IMR-90 (cell line): ENCODE data around the gene MLKL. TPM values are rescaled to one million over a fixed set of nuclear protein-coding genes. Genes with fewer than 3 reads are reported as not detected.

Experiments used
- ATAC-seq: fragments of 200-7000 bp; cut with Tn5 transposase; 2 replicates; pipeline ENCODE4 v1.9.1; 2020; ENCODE audit warnings: low read depth, mild to moderate bottlenecking, moderate library complexity
- BruUV-seq: library from RNA; stranded (reverse); fragments of 400-500 nt; replicated peaks from 2 replicates; lab custom pipeline; 2021; lab: Mats Ljungman, UMichigan
- CTCF ChIA-PET: fragments of 300-600 bp; formaldehyde crosslinking; extraction: SDS; loops from one replicate; lab custom pipeline; 2021; ENCODE audit warnings: antibody characterized with exemption; lab: Yijun Ruan, JAX
- POLR2A ChIA-PET: fragments of 300-600 bp; sonication (Branson Sonifier 250); formaldehyde crosslinking; loops from one replicate; lab custom pipeline; 2022; ENCODE audit warnings: antibody characterized with exemption; ENCODE audit not compliant: unreplicated experiment; lab: Charles Lee
- DNase-seq: peaks from one replicate; pipeline ENCODE4 v3.0.0; 2013
- H2AFZ ChIP-seq: replicated peaks from 2 replicates; pipeline ENCODE3; 2013; ENCODE audit warnings: low read length, mild to moderate bottlenecking; ENCODE audit not compliant: poor library complexity
- H2AK5ac ChIP-seq: 2 replicates; pipeline ENCODE4 v1.6.1; 2013; ENCODE audit warnings: low read depth, low read length, inconsistent platforms
- H2AK9ac ChIP-seq: replicated peaks from 2 replicates; pipeline ENCODE3; 2013; ENCODE audit warnings: mild to moderate bottlenecking, low read depth, low read length, moderate library complexity; ENCODE audit not compliant: poor library complexity
- H2BK120ac ChIP-seq: 2 replicates; pipeline ENCODE4 v1.6.1; 2013; ENCODE audit warnings: low read depth, low read length, inconsistent platforms
- H2BK15ac ChIP-seq: 3 replicates; pipeline ENCODE4 v1.6.1; 2013; ENCODE audit warnings: low read depth, low read length, inconsistent platforms
- H2BK20ac ChIP-seq: 2 replicates; pipeline ENCODE4 v1.6.1; 2013; ENCODE audit warnings: low read depth, mild to moderate bottlenecking, inconsistent platforms, low read length, moderate library complexity
- H2BK5ac ChIP-seq: 2 replicates; pipeline ENCODE4 v1.6.1; 2013; ENCODE audit warnings: mild to moderate bottlenecking, low read depth, low read length, inconsistent platforms; ENCODE audit not compliant: poor library complexity, severe bottlenecking
- H3K14ac ChIP-seq: replicated peaks from 2 replicates; pipeline ENCODE4 v1.6.1; 2013; ENCODE audit warnings: low read depth, low read length, inconsistent platforms
- H3K18ac ChIP-seq: 2 replicates; pipeline ENCODE4 v1.6.1; 2013; ENCODE audit warnings: low read depth, low read length, control low read depth
- H3K23ac ChIP-seq: 2 replicates; pipeline ENCODE4 v1.6.1; 2013; ENCODE audit warnings: low read depth, low read length, inconsistent platforms
- H3K27ac ChIP-seq: 2 replicates; pipeline ENCODE4 v1.5.1; 2013; ENCODE audit warnings: mild to moderate bottlenecking, control low read depth, low read length; ENCODE audit not compliant: insufficient read depth
- H3K27me3 ChIP-seq: 2 replicates; pipeline ENCODE4 v1.6.1; 2013; ENCODE audit warnings: low read length; ENCODE audit not compliant: control insufficient read depth, insufficient read depth
- H3K36me3 ChIP-seq: 2 replicates; pipeline ENCODE4 v1.6.1; 2013; ENCODE audit warnings: low read length, mixed read lengths; ENCODE audit not compliant: control insufficient read depth, insufficient read depth
- H3K4ac ChIP-seq: 2 replicates; pipeline ENCODE4 v1.6.1; 2013; ENCODE audit warnings: low read depth, low read length, inconsistent platforms
- H3K4me1 ChIP-seq: 2 replicates; pipeline ENCODE4 v1.6.1; 2013; ENCODE audit warnings: low read length, mixed read lengths; ENCODE audit not compliant: control insufficient read depth, insufficient read depth
- H3K4me2 ChIP-seq: 2 replicates; pipeline ENCODE4 v1.6.1; 2013; ENCODE audit warnings: low read depth, mild to moderate bottlenecking, control low read depth, low read length, moderate library complexity
- H3K4me3 ChIP-seq: 2 replicates; pipeline ENCODE4 v1.5.1; 2013; ENCODE audit warnings: low read depth, mild to moderate bottlenecking, control low read depth, low read length, moderate library complexity; ENCODE audit not compliant: insufficient read depth
- H3K56ac ChIP-seq: 2 replicates; pipeline ENCODE4 v1.6.1; 2013; ENCODE audit warnings: low read length, inconsistent platforms; ENCODE audit not compliant: insufficient read depth; ENCODE audit errors: extremely low read depth
- H3K79me1 ChIP-seq, 2 experiments: 2 replicates each; pipeline ENCODE4 v1.6.1; 2013; ENCODE audit warnings: low read length in 2 of 2, inconsistent platforms in 1 of 2, low read depth in 1 of 2
- H3K9ac ChIP-seq: 2 replicates; pipeline ENCODE4 v1.6.1; 2013; ENCODE audit warnings: low read depth, low read length, control low read depth
- H3K9me1 ChIP-seq: 2 replicates; pipeline ENCODE4 v1.6.1; 2013; ENCODE audit warnings: low read length, inconsistent platforms; ENCODE audit not compliant: insufficient read depth
- H3K9me3 ChIP-seq: 2 replicates; pipeline ENCODE4 v1.6.1; 2013; ENCODE audit warnings: low read length; ENCODE audit not compliant: control insufficient read depth, insufficient read depth
- H4K20me1 ChIP-seq: 2 replicates; pipeline ENCODE4 v1.6.1; 2013; ENCODE audit warnings: low read length, inconsistent platforms; ENCODE audit not compliant: insufficient read depth
- H4K5ac ChIP-seq: 2 replicates; pipeline ENCODE4 v1.6.1; 2013; ENCODE audit warnings: mild to moderate bottlenecking, low read depth, low read length, control low read depth
- H4K8ac ChIP-seq, 2 experiments: 2 replicates each; pipeline ENCODE4 v1.6.1; 2013; ENCODE audit warnings: low read depth in 2 of 2, low read length in 2 of 2, control low read depth in 1 of 2, inconsistent platforms in 1 of 2
- H4K91ac ChIP-seq: 2 replicates; pipeline ENCODE4 v1.6.1; 2013; ENCODE audit warnings: low read depth, low read length, inconsistent platforms; ENCODE audit not compliant: insufficient read depth
- BHLHE40 ChIP-seq: fragments of 150-350 bp; IDR thresholded peaks from 2 replicates; pipeline ENCODE4 v1.6.1; 2016; ENCODE audit warnings: mild to moderate bottlenecking, low read depth, low read length
- CEBPB ChIP-seq: IDR thresholded peaks from 2 replicates; pipeline ENCODE4 v1.6.1; 2012; ENCODE audit warnings: low read depth, low read length, improper control_type of control experiment
- CHD1 ChIP-seq: IDR thresholded peaks from 2 replicates; pipeline ENCODE4 v1.6.1; 2012; ENCODE audit warnings: low read depth, low read length, improper control_type of control experiment
- FOS ChIP-seq: fragments of 150-350 bp; IDR thresholded peaks from 2 replicates; pipeline ENCODE4 v1.6.1; 2016; ENCODE audit warnings: low read depth, low read length
- MAFK ChIP-seq: IDR thresholded peaks from 2 replicates; pipeline ENCODE4 v1.6.1; 2012; ENCODE audit warnings: low read depth, low read length, improper control_type of control experiment
- MAZ ChIP-seq: IDR thresholded peaks from 2 replicates; pipeline ENCODE4 v1.6.1; 2012; ENCODE audit warnings: low read depth, mild to moderate bottlenecking, low read length, improper control_type of control experiment, moderate library complexity, borderline replicate concordance
- MXI1 ChIP-seq: IDR thresholded peaks from 2 replicates; pipeline ENCODE4 v1.6.1; 2012; ENCODE audit warnings: low read depth, mild to moderate bottlenecking, low read length, moderate library complexity, borderline replicate concordance
- NFE2L2 ChIP-seq: fragments of 150-350 bp; IDR thresholded peaks from 2 replicates; pipeline ENCODE4 v1.6.1; 2016; ENCODE audit warnings: low read depth, mild to moderate bottlenecking, low read length
- POLR2A ChIP-seq: IDR thresholded peaks from 2 replicates; pipeline ENCODE4 v1.6.1; 2012; ENCODE audit warnings: mild to moderate bottlenecking, low read depth, low read length
- RAD21 ChIP-seq: IDR thresholded peaks from 2 replicates; pipeline ENCODE4 v1.6.1; 2012; ENCODE audit warnings: low read length, improper control_type of control experiment
- RCOR1 ChIP-seq: IDR thresholded peaks from 2 replicates; pipeline ENCODE4 v1.6.1; 2012; ENCODE audit warnings: mild to moderate bottlenecking, low read length, improper control_type of control experiment; ENCODE audit not compliant: insufficient replicate concordance
- RFX5 ChIP-seq: IDR thresholded peaks from 2 replicates; pipeline ENCODE4 v1.8.0; 2012; ENCODE audit warnings: low read depth, mild to moderate bottlenecking, low read length, moderate library complexity
- SMC3 ChIP-seq: fragments of 150-350 bp; IDR thresholded peaks from 2 replicates; pipeline ENCODE4 v1.6.1; 2016; ENCODE audit warnings: low read depth, mild to moderate bottlenecking, antibody characterized with exemption, low read length, moderate library complexity
- WGBS, 2 experiments: methylation state at CpG; one replicate each; pipeline versions ENCODE4 v1.1.5 to v1.1.7; 2013; ENCODE audit warnings: missing lambda C conversion rate in 2 of 2; ENCODE audit not compliant: insufficient read length in 1 of 2; ENCODE audit errors: extremely low coverage in 2 of 2; 5-methylcytosine and 5-hydroxymethylcytosine counted together
- dilution Hi-C: fragments of 300-500 bp; cut with HindIII; formaldehyde crosslinking; loops from one replicate; pipeline ENCODE4 v1.14.3; 2018; ENCODE audit warnings: low sequenced_read_pairs; ENCODE audit not compliant: unreplicated experiment
- in situ Hi-C: fragments of 300-500 bp; cut with MboI; formaldehyde crosslinking; loops from 3 replicates; pipeline ENCODE4 v1.14.3; 2019; ENCODE audit warnings: low sequenced_read_pairs, inconsistent platforms, mixed read lengths
- intact Hi-C: fragments of 100-400 bp; cut with micrococcal nuclease; formaldehyde crosslinking; loops from 2 replicates; pipeline ENCODE4 v1.10.0; 2022
- polyA plus RNA-seq, 3 experiments: library from polyadenylated mRNA; depleted of rRNA; stranded (reverse); fragments of >200 nt; gene quantifications; 2 replicates each; pipeline ENCODE4 v1.2.3, GENCODE V29; 2012; ENCODE audit warnings: low replicate concordance in 1 of 3
- total RNA-seq: library from RNA; depleted of rRNA; stranded (reverse); fragments of >200 nt; gene quantifications from 2 replicates; pipeline ENCODE4 v1.2.3, GENCODE V29; 2012
- TF ChIP-seq, protein P1 (sequence below): conservative IDR thresholded peaks from 2 replicates; pipeline ENCODE4 v1.5.1; 2012; ENCODE audit warnings: mild to moderate bottlenecking, low read depth, low read length, improper control_type of control experiment
- TF ChIP-seq, protein P2 (sequence below): fragments of 150-350 bp; IDR thresholded peaks from 2 replicates; pipeline ENCODE4 v1.6.1; 2017; ENCODE audit warnings: mild to moderate bottlenecking, antibody characterized with exemption, low read length, low read depth
- TF ChIP-seq, protein P3 (sequence below): fragments of 150-350 bp; IDR thresholded peaks from 2 replicates; pipeline ENCODE4 v1.6.1; 2016; ENCODE audit warnings: low read depth, mild to moderate bottlenecking, low read length, moderate library complexity, borderline replicate concordance

The MLKL gene
- total and polyA plus RNA-seq, 2 of the 4 experiments (the other 2 are of a cell fraction), result 3.6 to 4.5 TPM

DNA sequence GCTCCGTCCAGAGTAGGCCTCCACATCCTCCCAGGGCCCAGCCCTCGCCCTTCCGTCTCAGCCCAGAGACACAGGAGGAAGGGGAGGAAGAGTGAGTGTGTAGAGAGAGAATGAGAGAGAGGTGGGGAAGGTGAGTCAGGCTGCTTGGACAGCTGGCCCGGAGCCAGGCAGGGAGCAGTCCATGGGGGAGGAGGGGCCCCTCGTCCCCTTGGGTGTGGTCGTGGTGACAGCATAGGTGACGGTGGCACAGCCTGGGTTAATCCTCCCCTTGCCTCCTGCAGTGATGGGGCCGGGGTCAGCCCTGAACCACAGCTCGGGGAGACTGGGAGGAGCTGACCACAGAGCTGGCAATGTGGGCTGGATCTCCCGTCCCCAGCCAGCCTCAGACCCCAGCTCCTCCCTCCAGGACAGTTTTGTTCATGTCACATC is 37.5 kb upstream of the MLKL start:
- no peak overlapping the region for H4K5ac ChIP-seq
- H3K4me2 ChIP-seq, result no peak overlapping the region
- CTCF ChIA-PET, result interaction anchor here (0.6 to 1.4 kb wide), 2 partner anchors 13 to 922 kb away, joined by 3 to 5 read pairs; no protein-coding TSS in a partner anchor
- H3K4me3 ChIP-seq, result no peak overlapping the region
- H3K27me3 ChIP-seq, result no peaks in the 10 kb centered on the region; the same call in 1 of the 2 replicates
- no peak overlapping the region for H3K23ac ChIP-seq
- DNase-seq, result peak; percentile 25
- H3K56ac ChIP-seq, result no peak overlapping the region
- H3K9me3 ChIP-seq, result no peaks in the 10 kb centered on the region
- 39% methylated on average over 2 of the region's 10 CpGs; no CpG with 5 or more reads in 1 of the 2 experiments for WGBS, 2 experiments
- TF ChIP-seq, protein P1, sequence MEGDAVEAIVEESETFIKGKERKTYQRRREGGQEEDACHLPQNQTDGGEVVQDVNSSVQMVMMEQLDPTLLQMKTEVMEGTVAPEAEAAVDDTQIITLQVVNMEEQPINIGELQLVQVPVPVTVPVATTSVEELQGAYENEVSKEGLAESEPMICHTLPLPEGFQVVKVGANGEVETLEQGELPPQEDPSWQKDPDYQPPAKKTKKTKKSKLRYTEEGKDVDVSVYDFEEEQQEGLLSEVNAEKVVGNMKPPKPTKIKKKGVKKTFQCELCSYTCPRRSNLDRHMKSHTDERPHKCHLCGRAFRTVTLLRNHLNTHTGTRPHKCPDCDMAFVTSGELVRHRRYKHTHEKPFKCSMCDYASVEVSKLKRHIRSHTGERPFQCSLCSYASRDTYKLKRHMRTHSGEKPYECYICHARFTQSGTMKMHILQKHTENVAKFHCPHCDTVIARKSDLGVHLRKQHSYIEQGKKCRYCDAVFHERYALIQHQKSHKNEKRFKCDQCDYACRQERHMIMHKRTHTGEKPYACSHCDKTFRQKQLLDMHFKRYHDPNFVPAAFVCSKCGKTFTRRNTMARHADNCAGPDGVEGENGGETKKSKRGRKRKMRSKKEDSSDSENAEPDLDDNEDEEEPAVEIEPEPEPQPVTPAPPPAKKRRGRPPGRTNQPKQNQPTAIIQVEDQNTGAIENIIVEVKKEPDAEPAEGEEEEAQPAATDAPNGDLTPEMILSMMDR, result no peak
- TF ChIP-seq RAD21, result no peak
- no peak for TF ChIP-seq FOS
- no peak for TF ChIP-seq MXI1
- no peak for TF ChIP-seq BHLHE40
- no peak for TF ChIP-seq MAZ
- TF ChIP-seq, protein P2, sequence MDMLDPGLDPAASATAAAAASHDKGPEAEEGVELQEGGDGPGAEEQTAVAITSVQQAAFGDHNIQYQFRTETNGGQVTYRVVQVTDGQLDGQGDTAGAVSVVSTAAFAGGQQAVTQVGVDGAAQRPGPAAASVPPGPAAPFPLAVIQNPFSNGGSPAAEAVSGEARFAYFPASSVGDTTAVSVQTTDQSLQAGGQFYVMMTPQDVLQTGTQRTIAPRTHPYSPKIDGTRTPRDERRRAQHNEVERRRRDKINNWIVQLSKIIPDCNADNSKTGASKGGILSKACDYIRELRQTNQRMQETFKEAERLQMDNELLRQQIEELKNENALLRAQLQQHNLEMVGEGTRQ, result no peak
- TF ChIP-seq, protein P3, sequence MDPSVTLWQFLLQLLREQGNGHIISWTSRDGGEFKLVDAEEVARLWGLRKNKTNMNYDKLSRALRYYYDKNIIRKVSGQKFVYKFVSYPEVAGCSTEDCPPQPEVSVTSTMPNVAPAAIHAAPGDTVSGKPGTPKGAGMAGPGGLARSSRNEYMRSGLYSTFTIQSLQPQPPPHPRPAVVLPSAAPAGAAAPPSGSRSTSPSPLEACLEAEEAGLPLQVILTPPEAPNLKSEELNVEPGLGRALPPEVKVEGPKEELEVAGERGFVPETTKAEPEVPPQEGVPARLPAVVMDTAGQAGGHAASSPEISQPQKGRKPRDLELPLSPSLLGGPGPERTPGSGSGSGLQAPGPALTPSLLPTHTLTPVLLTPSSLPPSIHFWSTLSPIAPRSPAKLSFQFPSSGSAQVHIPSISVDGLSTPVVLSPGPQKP, result no peak
- no peak for TF ChIP-seq NFE2L2
- TF ChIP-seq SMC3, result no peak
- no peak for TF ChIP-seq CEBPB
- no peak for TF ChIP-seq CHD1
- no peak for TF ChIP-seq MAFK
- no peak for TF ChIP-seq RCOR1
- no peak for TF ChIP-seq RFX5
- TF ChIP-seq POLR2A, result no peak
- H3K4me1 ChIP-seq, result peaks cover 20% of the 10 kb centered on the region
- H3K9ac ChIP-seq, result no peak overlapping the region
- H2AK9ac ChIP-seq, result peak overlapping the region; percentile 81
- dilution Hi-C loops, result no loop called here
- no peak overlapping the region; the same call in 1 of the 2 replicates for H2AK5ac ChIP-seq
- no peak overlapping the region for H3K27ac ChIP-seq
- peaks cover 3% of the 10 kb centered on the region; the same call in 1 of the 2 replicates for H3K9me1 ChIP-seq
- no peak overlapping the region for H3K4ac ChIP-seq
- intact Hi-C loops, result no loop called here
- H2BK20ac ChIP-seq, result no peak overlapping the region
- peak overlapping the region in 1 of 2 experiments; percentile 48; a peak in 1 of 4 replicates for H4K8ac ChIP-seq
- no peak overlapping the region for H2BK120ac ChIP-seq
- no peak overlapping the region for H2BK15ac ChIP-seq
- in situ Hi-C loops, result no loop called here
- peak; percentile 15; the same call in 1 of the 2 replicates for ATAC-seq
- no peak overlapping the region for H3K14ac ChIP-seq
- BruUV-seq, result no TSS peak
- H4K20me1 ChIP-seq, result no peaks in the 10 kb centered on the region
- H3K79me1 ChIP-seq, result no peaks in the 10 kb centered on the region
- POLR2A ChIA-PET, result no interaction called here
- H2AFZ ChIP-seq, result peak overlapping the region; percentile 72
- H3K18ac ChIP-seq, result no peak overlapping the region
- no peaks in the 10 kb centered on the region for H3K36me3 ChIP-seq
- H4K91ac ChIP-seq, result no peak overlapping the region
- H2BK5ac ChIP-seq, result no peak overlapping the region
